Fibroblast of lung (primary cell): ENCODE measurements around the gene GSTA2.
"Not testable (repeated sequence)": the region's sequence is repeated elsewhere in the genome, so short reads cannot be mapped to it uniquely, and the experiment has no call there.

Source experiments
- EZH2 ChIP-seq: IDR thresholded peaks from 2 replicates; pipeline ENCODE4 v1.5.1; 2012; ENCODE audit warnings: low read length, control low read depth, mild to moderate bottlenecking; ENCODE audit errors: missing control alignments
- TF ChIP-seq, protein P1 (sequence below), 2 donors: IDR thresholded peaks in 1 of 2; conservative IDR thresholded peaks in 1 of 2; 1 replicate in 1 of 2; 2 replicates in 1 of 2; pipeline ENCODE4 v1.5.1; 2011 to 2012; ENCODE audit warnings: low read length in 2 of 2, control low read depth in 1 of 2, inconsistent platforms in 1 of 2, low read depth in 1 of 2, mild to moderate bottlenecking in 1 of 2

DNA sequence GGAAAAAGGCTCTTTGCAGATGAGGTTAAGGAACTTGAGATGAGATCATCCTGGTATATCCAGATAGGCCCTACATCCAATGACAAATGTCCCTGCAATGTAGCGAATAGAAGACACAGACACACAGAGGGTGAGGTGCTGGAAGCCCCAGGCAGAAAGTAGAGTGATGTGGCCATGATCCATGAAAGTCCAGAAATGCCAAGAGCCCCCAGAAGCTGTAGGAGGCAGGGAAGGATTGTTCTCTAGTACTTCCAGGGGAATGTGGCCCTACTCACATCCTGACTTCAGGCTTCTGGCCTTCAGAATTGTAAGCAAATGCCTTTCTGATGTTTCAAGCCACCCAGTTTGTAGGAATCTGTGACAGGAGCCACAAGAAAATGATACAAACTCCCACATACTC, 26.4 kb upstream of the GSTA2 start:
- TF ChIP-seq, protein P1, sequence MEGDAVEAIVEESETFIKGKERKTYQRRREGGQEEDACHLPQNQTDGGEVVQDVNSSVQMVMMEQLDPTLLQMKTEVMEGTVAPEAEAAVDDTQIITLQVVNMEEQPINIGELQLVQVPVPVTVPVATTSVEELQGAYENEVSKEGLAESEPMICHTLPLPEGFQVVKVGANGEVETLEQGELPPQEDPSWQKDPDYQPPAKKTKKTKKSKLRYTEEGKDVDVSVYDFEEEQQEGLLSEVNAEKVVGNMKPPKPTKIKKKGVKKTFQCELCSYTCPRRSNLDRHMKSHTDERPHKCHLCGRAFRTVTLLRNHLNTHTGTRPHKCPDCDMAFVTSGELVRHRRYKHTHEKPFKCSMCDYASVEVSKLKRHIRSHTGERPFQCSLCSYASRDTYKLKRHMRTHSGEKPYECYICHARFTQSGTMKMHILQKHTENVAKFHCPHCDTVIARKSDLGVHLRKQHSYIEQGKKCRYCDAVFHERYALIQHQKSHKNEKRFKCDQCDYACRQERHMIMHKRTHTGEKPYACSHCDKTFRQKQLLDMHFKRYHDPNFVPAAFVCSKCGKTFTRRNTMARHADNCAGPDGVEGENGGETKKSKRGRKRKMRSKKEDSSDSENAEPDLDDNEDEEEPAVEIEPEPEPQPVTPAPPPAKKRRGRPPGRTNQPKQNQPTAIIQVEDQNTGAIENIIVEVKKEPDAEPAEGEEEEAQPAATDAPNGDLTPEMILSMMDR (conservative IDR thresholded peaks at IDR 0.05 in 1 of 2, IDR thresholded peaks at IDR 0.05 in 1 of 2; ENCODE audit: low read depth in 1 of 2, low read length in 2 of 2): not testable (repeated sequence)
- TF ChIP-seq EZH2: not testable (repeated sequence)
